Esophagus muscularis mucosa (tissue), 4 donors: ENCODE results near the gene CYB561A3. TPM values are rescaled to one million over a fixed set of nuclear protein-coding genes. Genes with fewer than 3 reads are reported as not detected.

Experiments
- DNase-seq: peaks from one replicate; pipeline ENCODE4 v3.0.0-alpha.2; 2017; ENCODE audit errors: extremely low spot score
- H3K27ac ChIP-seq, 4 donors: fragments of 200-600 bp; sonication (generic); replicated peaks in 1 of 4; 1 replicate in 3 of 4; 2 replicates in 1 of 4; pipeline ENCODE4 v1.5.1; 2016 to 2019; ENCODE audit warnings: mild to moderate bottlenecking in 1 of 4
- H3K27me3 ChIP-seq, 4 donors: fragments of 200-600 bp; sonication (generic); one replicate each; pipeline versions ENCODE4 v1.5.1 to v1.6.0; 2016 to 2019
- H3K36me3 ChIP-seq, 4 donors: fragments of 200-600 bp; sonication (generic); one replicate each; pipeline ENCODE4 v1.5.1; 2016 to 2019
- H3K4me1 ChIP-seq, 4 donors: fragments of 200-600 bp; sonication (generic); one replicate each; pipeline ENCODE4 v1.5.1; 2016 to 2019
- H3K4me3 ChIP-seq, 4 donors: fragments of 200-600 bp; sonication (generic); 1 replicate in 2 of 4; 2 replicates in 2 of 4; pipeline ENCODE4 v1.5.1; 2016 to 2019; ENCODE audit warnings: mild to moderate bottlenecking in 4 of 4, moderate library complexity in 1 of 4
- H3K9me3 ChIP-seq, 4 donors: fragments of 200-600 bp; sonication (generic); 1 replicate in 3 of 4; 2 replicates in 1 of 4; pipeline ENCODE4 v1.5.1; 2016 to 2019
- CTCF ChIP-seq, 3 experiments: fragments of 200-600 bp in 2 of 3; fragments of 450-650 bp in 1 of 3; sonication (generic) in 2 of 3; IDR thresholded peaks; one replicate each; pipeline ENCODE4 v1.5.1; 2017 to 2019; ENCODE audit warnings: antibody characterized with exemption in 3 of 3, mild to moderate bottlenecking in 2 of 3, moderate library complexity in 1 of 3
- EP300 ChIP-seq: sonication (generic); formaldehyde crosslinking; IDR thresholded peaks from one replicate; pipeline ENCODE4 v1.6.1; 2017; ENCODE audit warnings: antibody characterized with exemption
- POLR2A ChIP-seq: fragments of 450-650 bp; IDR thresholded peaks from one replicate; pipeline ENCODE4 v1.6.1; 2017; ENCODE audit warnings: antibody characterized with exemption, moderate library complexity, mild to moderate bottlenecking, low read depth
- POLR2AphosphoS5 ChIP-seq, 2 donors: sonication (generic); formaldehyde crosslinking; IDR thresholded peaks; one replicate each; pipeline ENCODE4 v1.6.1; 2017; ENCODE audit warnings: antibody characterized with exemption in 2 of 2
- WGBS: methylation state at CpG from one replicate; pipeline ENCODE4 v1.1.5; 2018; 5-methylcytosine and 5-hydroxymethylcytosine counted together
- intact Hi-C: fragments of 100-400 bp; cut with DNase I; formaldehyde crosslinking; loops from one replicate; pipeline ENCODE4 v1.15.1; 2023
- total RNA-seq, 4 donors: library from RNA; depleted of rRNA; stranded (reverse); fragments of >200 nt; gene quantifications; one replicate each; pipeline versions ENCODE4 v1.1.0 to v1.2.1, GENCODE V29; 2016

Gene CYB561A3
- total RNA-seq, 4 donors from 2014 or later = 23.7 to 35.3 (median 31.6) TPM

- Histone ChIP-seq H3K9me3 (no peaks in the 10 kb centered on the region), H3K36me3 (peaks cover 91 to 100% (median 96%) of the 10 kb centered on the region in 4 donors), H3K4me1 (no peaks in the 10 kb centered on the region), H3K27ac (no peak overlapping the region), H3K27me3 (no peaks in the 10 kb centered on the region), H3K4me3 (no peak overlapping the region)
- TF ChIP-seq EP300 = no peak
- no peak for DNase-seq
- WGBS = 71% methylated on average over 2 of the region's 2 CpGs
- intact Hi-C loops = no loop called here
These were observed 46.4 kb downstream of the CYB561A3 start for GRCh38 chr11:61315260-61315659.

- no peak for DNase-seq
- Histone ChIP-seq H3K4me1 (no peaks in the 10 kb centered on the region), H3K36me3 (peaks cover 92 to 100% (median 99%) of the 10 kb centered on the region in 4 donors), H3K27ac (no peak overlapping the region), H3K4me3 (no peak overlapping the region), H3K9me3 (no peaks in the 10 kb centered on the region), H3K27me3 (no peaks in the 10 kb centered on the region)
- intact Hi-C loops = no loop called here
- WGBS = 96% methylated on average over 8 of the region's 8 CpGs
- TF ChIP-seq POLR2A (no peak), EP300 (no peak), POLR2AphosphoS5 (IDR thresholded peaks at IDR 0.05) (no peak), CTCF (IDR thresholded peaks at IDR 0.05) (no peak)
These were observed 50.9 kb downstream of the CYB561A3 start for GRCh38 chr11:61310749-61311148.

- WGBS = 85% methylated on average over 7 of the region's 7 CpGs
- Histone ChIP-seq H3K36me3 (peaks cover 92 to 100% (median 100%) of the 10 kb centered on the region in 4 donors), H3K4me3 (no peak overlapping the region), H3K27me3 (no peaks in the 10 kb centered on the region), H3K4me1 (no peaks in the 10 kb centered on the region), H3K9me3 (no peaks in the 10 kb centered on the region), H3K27ac (no peak overlapping the region)
- no peak for DNase-seq
- intact Hi-C loops = no loop called here
- TF ChIP-seq CTCF (IDR thresholded peaks at IDR 0.05) (no peak), EP300 (no peak), POLR2AphosphoS5 (IDR thresholded peaks at IDR 0.05) (no peak), POLR2A (no peak)
These were observed 51.9 kb downstream of the CYB561A3 start for GRCh38 chr11:61309739-61310138.

- TF ChIP-seq POLR2A (no peak), POLR2AphosphoS5 (IDR thresholded peaks at IDR 0.05) (no peak), CTCF (IDR thresholded peaks at IDR 0.05) (no peak), EP300 (no peak)
- no peak for DNase-seq
- Histone ChIP-seq H3K9me3 (no peaks in the 10 kb centered on the region), H3K4me3 (no peak overlapping the region), H3K27ac (no peak overlapping the region), H3K27me3 (no peaks in the 10 kb centered on the region), H3K4me1 (no peaks in the 10 kb centered on the region), H3K36me3 (peaks cover 94 to 100% (median 100%) of the 10 kb centered on the region in 4 donors)
- intact Hi-C loops = no loop called here
- WGBS = 87% methylated on average over 4 of the region's 4 CpGs
These were observed 52.5 kb downstream of the CYB561A3 start for GRCh38 chr11:61309141-61309540.

- H3K4me1 ChIP-seq = no peaks in the 10 kb centered on the region
- TF ChIP-seq POLR2A (no peak), CTCF (IDR thresholded peaks at IDR 0.05) (no peak), POLR2AphosphoS5 (IDR thresholded peaks at IDR 0.05) (no peak), EP300 (no peak)
- WGBS = 31% methylated on average over 1 of the region's 1 CpG
- H3K36me3 ChIP-seq = peaks cover 93 to 100% (median 100%) of the 10 kb centered on the region in 4 donors
- intact Hi-C loops = no loop called here
- no peak overlapping the region for H3K4me3 ChIP-seq
- H3K9me3 ChIP-seq = no peaks in the 10 kb centered on the region
- H3K27me3 ChIP-seq = no peaks in the 10 kb centered on the region
- no peak overlapping the region for H3K27ac ChIP-seq
- no peak for DNase-seq
These were observed 54.3 kb downstream of the CYB561A3 start for GRCh38 chr11:61307354-61307753.
